ENCODE results near the gene KDELR3. TPM values are rescaled to one million over a fixed set of nuclear protein-coding genes. Genes with fewer than 3 reads are reported as not detected.

KDELR3 gene
- total and polyA plus RNA-seq, 10 of the 15 experiments (the other 5 are each of a cell fraction or from before 2014, with no cell fraction given), result 0.15 to 0.98 (median 0.25) TPM; not detected in 1

DNA sequence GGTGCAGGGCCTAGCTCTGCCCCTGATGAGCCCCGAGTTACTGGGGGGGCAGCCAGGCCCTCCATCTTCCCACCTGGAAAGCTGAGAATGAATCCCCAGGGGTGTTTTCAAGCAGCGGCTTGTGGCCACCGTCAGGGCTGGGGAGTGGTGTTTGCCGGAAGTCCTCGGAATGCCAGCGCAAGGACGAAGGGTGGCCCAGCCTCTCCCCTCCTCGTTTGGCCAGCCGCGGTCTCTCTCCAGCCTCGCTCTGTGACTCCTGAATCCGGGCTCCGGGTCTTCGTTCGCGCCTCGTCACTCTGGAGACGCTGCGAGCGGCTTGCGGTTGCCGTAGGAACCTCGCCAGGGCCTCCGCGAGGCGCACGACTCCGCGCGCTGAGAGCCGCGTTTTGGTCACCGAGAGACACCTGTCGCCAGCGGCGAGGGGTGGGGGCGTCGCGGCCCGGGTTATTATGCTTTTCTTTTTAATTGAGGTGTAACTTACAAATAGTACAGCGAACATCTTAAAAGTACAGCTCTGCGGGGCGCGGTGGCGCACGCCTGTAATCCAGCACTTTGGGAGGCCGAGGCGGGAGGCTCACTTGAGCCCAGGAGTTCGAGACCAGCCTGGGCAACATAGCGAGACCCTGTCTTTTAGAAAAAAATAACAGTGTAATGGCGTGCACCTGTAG lies 6.3 kb upstream of the KDELR3 start:
- no peak for FAIRE-seq
- BruUV-seq (replicated peaks), result no TSS peak
- H3K79me2 ChIP-seq (ENCODE audit: control insufficient read depth, insufficient read depth, low read length), result no peaks in the 10 kb centered on the region
- intact Hi-C loops (cut with micrococcal nuclease; ENCODE audit: unreplicated experiment) (no loop called here), in situ Hi-C loops (cut with MboI) (no loop called here)
- ChIA-PET POLR2A (interaction anchor here (0.5 kb wide), 1 partner anchor 17 kb away, joined by 4 read pairs; no protein-coding TSS in a partner anchor), RAD21 (ENCODE audit: unreplicated experiment) (no interaction called here), CTCF (interaction anchor here (0.5 to 1.2 kb wide), 2 partner anchors 14 to 409 kb away, joined by 3 to 4 read pairs; no protein-coding TSS in a partner anchor), SMC1A (ENCODE audit: uncharacterized antibody, unreplicated experiment) (no interaction called here)
- WGBS (ENCODE audit: insufficient coverage, insufficient replicate concordance, low lambda C conversion rate, missing lambda C conversion rate), result 22% methylated on average over 51 of the region's 51 CpGs
- DNase-seq (ENCODE audit: low read depth, low spot score), result no peak
- ATAC-seq, result peak; percentile 51
- H3K9me3 ChIP-seq (replicated peaks; ENCODE audit: control insufficient read depth, insufficient read depth, low read length), result no peaks in the 10 kb centered on the region
- no peak overlapping the region for H3K4me3 ChIP-seq
- H4K20me1 ChIP-seq (ENCODE audit: control insufficient read depth, insufficient read depth), result no peaks in the 10 kb centered on the region
- no peak overlapping the region for H3K9ac ChIP-seq (ENCODE audit: control insufficient read depth, insufficient read depth, low read length)
- no peaks in the 10 kb centered on the region for H3K36me3 ChIP-seq (ENCODE audit: control insufficient read depth in 2 of 2, insufficient read depth in 2 of 2, low read length in 1 of 2)
- TF ChIP-seq NFYA (IDR thresholded peaks at IDR 0.05; ENCODE audit: borderline replicate concordance, low read depth, low read length), result no peak
- TF ChIP-seq, protein P1, sequence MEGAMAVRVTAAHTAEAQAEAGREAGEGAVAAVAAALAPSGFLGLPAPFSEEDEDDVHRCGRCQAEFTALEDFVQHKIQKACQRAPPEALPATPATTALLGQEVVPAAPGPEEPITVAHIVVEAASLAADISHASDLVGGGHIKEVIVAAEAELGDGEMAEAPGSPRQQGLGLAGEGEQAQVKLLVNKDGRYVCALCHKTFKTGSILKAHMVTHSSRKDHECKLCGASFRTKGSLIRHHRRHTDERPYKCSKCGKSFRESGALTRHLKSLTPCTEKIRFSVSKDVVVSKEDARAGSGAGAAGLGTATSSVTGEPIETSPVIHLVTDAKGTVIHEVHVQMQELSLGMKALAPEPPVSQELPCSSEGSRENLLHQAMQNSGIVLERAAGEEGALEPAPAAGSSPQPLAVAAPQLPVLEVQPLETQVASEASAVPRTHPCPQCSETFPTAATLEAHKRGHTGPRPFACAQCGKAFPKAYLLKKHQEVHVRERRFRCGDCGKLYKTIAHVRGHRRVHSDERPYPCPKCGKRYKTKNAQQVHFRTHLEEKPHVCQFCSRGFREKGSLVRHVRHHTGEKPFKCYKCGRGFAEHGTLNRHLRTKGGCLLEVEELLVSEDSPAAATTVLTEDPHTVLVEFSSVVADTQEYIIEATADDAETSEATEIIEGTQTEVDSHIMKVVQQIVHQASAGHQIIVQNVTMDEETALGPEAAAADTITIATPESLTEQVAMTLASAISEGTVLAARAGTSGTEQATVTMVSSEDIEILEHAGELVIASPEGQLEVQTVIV (IDR thresholded peaks at IDR 0.05; ENCODE audit: borderline replicate concordance, partially characterized antibody), result no peak
- no peak for TF ChIP-seq CHD4 (IDR thresholded peaks at IDR 0.05)
- TF ChIP-seq ATF7 (IDR thresholded peaks at IDR 0.05; ENCODE audit: low read depth), result no peak
- TF ChIP-seq HDAC6 (IDR thresholded peaks at IDR 0.05; ENCODE audit: unreplicated experiment), result peak; percentile 64
- no peak for TF ChIP-seq GABPA (IDR thresholded peaks at IDR 0.05; ENCODE audit: low read depth)
- TF ChIP-seq, protein P2, sequence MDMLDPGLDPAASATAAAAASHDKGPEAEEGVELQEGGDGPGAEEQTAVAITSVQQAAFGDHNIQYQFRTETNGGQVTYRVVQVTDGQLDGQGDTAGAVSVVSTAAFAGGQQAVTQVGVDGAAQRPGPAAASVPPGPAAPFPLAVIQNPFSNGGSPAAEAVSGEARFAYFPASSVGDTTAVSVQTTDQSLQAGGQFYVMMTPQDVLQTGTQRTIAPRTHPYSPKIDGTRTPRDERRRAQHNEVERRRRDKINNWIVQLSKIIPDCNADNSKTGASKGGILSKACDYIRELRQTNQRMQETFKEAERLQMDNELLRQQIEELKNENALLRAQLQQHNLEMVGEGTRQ (IDR thresholded peaks at IDR 0.05; ENCODE audit: borderline replicate concordance, low read depth, low read length), result no peak
- TF ChIP-seq EGR1 (IDR thresholded peaks at IDR 0.05; ENCODE audit: borderline replicate concordance in 1 of 2, low read depth in 2 of 2, low read length in 2 of 2), result no peak
- TF ChIP-seq RUNX3 (IDR thresholded peaks at IDR 0.05; ENCODE audit: low read length), result peak; percentile 54; the same call in 1 of the 2 replicates
- no peak for TF ChIP-seq PAX8 (IDR thresholded peaks at IDR 0.05)
- no peak for TF ChIP-seq NFYB (IDR thresholded peaks at IDR 0.05; ENCODE audit: insufficient read depth, low read depth, low read length)
- no peak for TF ChIP-seq MXI1 (IDR thresholded peaks at IDR 0.05; ENCODE audit: low read depth, low read length)
- no peak for TF ChIP-seq SREBF2 (IDR thresholded peaks at IDR 0.05; ENCODE audit: low read length)
- no peak for TF ChIP-seq SUPT20H (IDR thresholded peaks at IDR 0.05; ENCODE audit: borderline replicate concordance, control insufficient read depth, low read depth, low read length)
- TF ChIP-seq SP1 (IDR thresholded peaks at IDR 0.05; ENCODE audit: low read depth, low read length), result peak; percentile 72
- peak; percentile 51; the same call in 1 of the 2 replicates for TF ChIP-seq YY1 (IDR thresholded peaks at IDR 0.05; ENCODE audit: low read depth, low read length)
- no peak for TF ChIP-seq ZNF207 (IDR thresholded peaks at IDR 0.05; ENCODE audit: borderline replicate concordance)
- H2AFZ ChIP-seq (ENCODE audit: control insufficient read depth, low read depth, low read length), result no peak overlapping the region
- no peak overlapping the region for H3K27ac ChIP-seq (ENCODE audit: control insufficient read depth, insufficient read depth)
- H3K4me1 ChIP-seq (ENCODE audit: control insufficient read depth, insufficient read depth, low read length), result no peaks in the 10 kb centered on the region
- H3K4me2 ChIP-seq (ENCODE audit: control insufficient read depth, insufficient read depth), result no peak overlapping the region; the same call in 1 of the 2 replicates
- peaks cover 12 to 15% of the 10 kb centered on the region in 2 experiments for H3K27me3 ChIP-seq (replicated peaks in 1 of 2; ENCODE audit: control insufficient read depth in 2 of 2, insufficient read depth in 2 of 2, low read length in 1 of 2)
